ENCODE results near the gene ITPR2.

ITPR2 gene

GRCh38 chr12:26744042-26744626 lies 88.9 kb downstream of the ITPR2 start:
- Histone ChIP-seq H3K27me3 (ENCODE audit: insufficient read depth, poor library complexity, severe bottlenecking) (no peaks in the 10 kb centered on the region), H3K4me3 (replicated peaks; ENCODE audit: insufficient read depth, low read length) (no peak overlapping the region), H3K27ac (replicated peaks) (no peak overlapping the region)
- no peak for DNase-seq (ENCODE audit: low read depth in 1 of 2, low spot score in 1 of 2)
- TF ChIP-seq GABPA (IDR thresholded peaks at IDR 0.05; ENCODE audit: low read depth) (no peak), CTCF (IDR thresholded peaks at IDR 0.05; ENCODE audit: insufficient read depth, low read length) (no peak), SPI1 (IDR thresholded peaks at IDR 0.05; ENCODE audit: borderline replicate concordance, low read depth) (no peak), REST (IDR thresholded peaks at IDR 0.05; ENCODE audit: insufficient replicate concordance, low read depth) (no peak), POLR2AphosphoS5 (IDR thresholded peaks at IDR 0.05; ENCODE audit: low read depth) (no peak)

- H3K27ac ChIP-seq (replicated peaks): no peak overlapping the region
- H3K4me3 ChIP-seq (replicated peaks; ENCODE audit: insufficient read depth, low read length): no peak overlapping the region
- no peak for DNase-seq (ENCODE audit: low read depth in 1 of 2, low spot score in 1 of 2)
- no peak for TF ChIP-seq POLR2AphosphoS5 (IDR thresholded peaks at IDR 0.05; ENCODE audit: low read depth)
- no peak for TF ChIP-seq REST (IDR thresholded peaks at IDR 0.05; ENCODE audit: insufficient replicate concordance, low read depth)
- no peak for TF ChIP-seq SPI1 (IDR thresholded peaks at IDR 0.05; ENCODE audit: borderline replicate concordance, low read depth)
- TF ChIP-seq GABPA (IDR thresholded peaks at IDR 0.05; ENCODE audit: low read depth): no peak
- no peak for TF ChIP-seq CTCF (IDR thresholded peaks at IDR 0.05; ENCODE audit: insufficient read depth, low read length)
- H3K27me3 ChIP-seq (ENCODE audit: insufficient read depth, poor library complexity, severe bottlenecking): no peaks in the 10 kb centered on the region
These were observed 91.3 kb downstream of the ITPR2 start for GRCh38 chr12:26741584-26742227.

- TF ChIP-seq REST (IDR thresholded peaks at IDR 0.05; ENCODE audit: insufficient replicate concordance, low read depth) (no peak), CTCF (IDR thresholded peaks at IDR 0.05; ENCODE audit: insufficient read depth, low read length) (no peak), POLR2AphosphoS5 (IDR thresholded peaks at IDR 0.05; ENCODE audit: low read depth) (no peak), SPI1 (IDR thresholded peaks at IDR 0.05; ENCODE audit: borderline replicate concordance, low read depth) (no peak), GABPA (IDR thresholded peaks at IDR 0.05; ENCODE audit: low read depth) (no peak)
- Histone ChIP-seq H3K27ac (replicated peaks) (no peak overlapping the region), H3K27me3 (ENCODE audit: insufficient read depth, poor library complexity, severe bottlenecking) (no peaks in the 10 kb centered on the region), H3K4me3 (replicated peaks; ENCODE audit: insufficient read depth, low read length) (no peak overlapping the region)
- DNase-seq (ENCODE audit: low read depth in 1 of 2, low spot score in 1 of 2): no peak
These were observed 92.0 kb downstream of the ITPR2 start for GRCh38 chr12:26740991-26741390.

Data from HL-60 (cell line).